Neural crest cell (in vitro differentiated cells): Measurements from ENCODE around the gene WDR27. TPM values are rescaled to one million over a fixed set of nuclear protein-coding genes. Genes with fewer than 3 reads are reported as not detected.

Source experiments
- DNase-seq: peaks from one replicate; pipeline ENCODE4 v3.0.0; 2021; ENCODE audit warnings: low read depth, mixed read lengths, low spot score
- H3K27ac Mint-ChIP-seq: one replicate; pipeline ENCODE4 v1.8.0; 2021; ENCODE audit warnings: mild to moderate bottlenecking, mixed read lengths; ENCODE audit not compliant: unreplicated experiment
- H3K27me3 Mint-ChIP-seq: 2 replicates; pipeline ENCODE4 v1.8.0; 2021; ENCODE audit warnings: low read depth, mild to moderate bottlenecking, mixed read lengths
- H3K36me3 Mint-ChIP-seq: 2 replicates; pipeline ENCODE4 v1.8.0; 2021; ENCODE audit warnings: low read depth, mild to moderate bottlenecking, mixed read lengths
- H3K4me1 Mint-ChIP-seq: 2 replicates; pipeline ENCODE4 v1.8.0; 2021; ENCODE audit warnings: mixed read lengths
- H3K4me3 Mint-ChIP-seq: one replicate; pipeline ENCODE4 v1.8.0; 2021; ENCODE audit warnings: mild to moderate bottlenecking, mixed read lengths
- H3K9me3 Mint-ChIP-seq: 2 replicates; pipeline ENCODE4 v1.8.0; 2021; ENCODE audit warnings: mixed read lengths
- total RNA-seq: library from RNA; stranded (reverse); gene quantifications from 2 replicates; pipeline ENCODE4 v1.2.1, GENCODE V29; 2021
- TF ChIP-seq, protein P1 (sequence below): fragments of 200-600 bp; sonication (generic); conservative IDR thresholded peaks from 2 replicates; pipeline ENCODE4 v1.5.0; 2021; ENCODE audit warnings: antibody characterized with exemption, mild to moderate bottlenecking

Gene WDR27
- total RNA-seq, 1 donor from 2014 or later, result 103 TPM

DNA sequence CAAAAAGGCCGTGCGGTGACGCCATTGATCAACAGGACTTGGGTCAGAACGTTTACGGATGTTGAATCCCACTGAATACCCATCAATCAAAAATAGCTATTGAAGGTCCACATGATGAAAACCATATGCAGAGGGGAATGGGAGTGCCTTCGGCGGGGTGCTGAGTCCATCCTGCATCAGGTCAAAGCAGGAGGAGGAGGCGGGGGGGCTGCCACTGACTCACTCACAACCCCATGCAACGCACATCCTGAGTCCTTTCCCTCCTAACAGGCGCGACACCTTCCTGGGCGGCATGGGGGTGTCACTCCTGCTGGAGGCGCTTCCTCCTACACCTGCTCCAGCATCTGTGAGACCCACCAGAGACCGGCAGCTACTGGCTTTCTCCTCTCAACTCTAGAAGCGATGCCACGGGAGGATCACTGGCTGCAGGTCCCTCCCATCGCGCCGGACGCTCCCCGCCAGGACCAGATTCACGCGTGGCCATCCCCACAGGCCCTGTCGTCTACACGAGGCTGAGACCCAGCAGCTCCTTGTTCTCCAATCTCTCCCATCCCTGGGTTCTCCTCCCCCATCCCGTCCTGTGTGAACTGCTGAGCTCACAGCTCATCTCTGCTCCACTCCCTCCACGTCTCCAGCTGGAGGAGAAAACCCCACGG, 277.6 kb downstream of the WDR27 start:
- H3K36me3 Mint-ChIP-seq, result peaks cover 12% of the 10 kb centered on the region
- H3K4me3 Mint-ChIP-seq, result no peak overlapping the region
- no peak for DNase-seq
- H3K9me3 Mint-ChIP-seq, result peaks cover 7% of the 10 kb centered on the region
- peaks cover 46% of the 10 kb centered on the region for H3K4me1 Mint-ChIP-seq
- no peak overlapping the region for H3K27ac Mint-ChIP-seq
- TF ChIP-seq, protein P1, sequence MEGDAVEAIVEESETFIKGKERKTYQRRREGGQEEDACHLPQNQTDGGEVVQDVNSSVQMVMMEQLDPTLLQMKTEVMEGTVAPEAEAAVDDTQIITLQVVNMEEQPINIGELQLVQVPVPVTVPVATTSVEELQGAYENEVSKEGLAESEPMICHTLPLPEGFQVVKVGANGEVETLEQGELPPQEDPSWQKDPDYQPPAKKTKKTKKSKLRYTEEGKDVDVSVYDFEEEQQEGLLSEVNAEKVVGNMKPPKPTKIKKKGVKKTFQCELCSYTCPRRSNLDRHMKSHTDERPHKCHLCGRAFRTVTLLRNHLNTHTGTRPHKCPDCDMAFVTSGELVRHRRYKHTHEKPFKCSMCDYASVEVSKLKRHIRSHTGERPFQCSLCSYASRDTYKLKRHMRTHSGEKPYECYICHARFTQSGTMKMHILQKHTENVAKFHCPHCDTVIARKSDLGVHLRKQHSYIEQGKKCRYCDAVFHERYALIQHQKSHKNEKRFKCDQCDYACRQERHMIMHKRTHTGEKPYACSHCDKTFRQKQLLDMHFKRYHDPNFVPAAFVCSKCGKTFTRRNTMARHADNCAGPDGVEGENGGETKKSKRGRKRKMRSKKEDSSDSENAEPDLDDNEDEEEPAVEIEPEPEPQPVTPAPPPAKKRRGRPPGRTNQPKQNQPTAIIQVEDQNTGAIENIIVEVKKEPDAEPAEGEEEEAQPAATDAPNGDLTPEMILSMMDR, result no peak
- no peaks in the 10 kb centered on the region for H3K27me3 Mint-ChIP-seq

DNA sequence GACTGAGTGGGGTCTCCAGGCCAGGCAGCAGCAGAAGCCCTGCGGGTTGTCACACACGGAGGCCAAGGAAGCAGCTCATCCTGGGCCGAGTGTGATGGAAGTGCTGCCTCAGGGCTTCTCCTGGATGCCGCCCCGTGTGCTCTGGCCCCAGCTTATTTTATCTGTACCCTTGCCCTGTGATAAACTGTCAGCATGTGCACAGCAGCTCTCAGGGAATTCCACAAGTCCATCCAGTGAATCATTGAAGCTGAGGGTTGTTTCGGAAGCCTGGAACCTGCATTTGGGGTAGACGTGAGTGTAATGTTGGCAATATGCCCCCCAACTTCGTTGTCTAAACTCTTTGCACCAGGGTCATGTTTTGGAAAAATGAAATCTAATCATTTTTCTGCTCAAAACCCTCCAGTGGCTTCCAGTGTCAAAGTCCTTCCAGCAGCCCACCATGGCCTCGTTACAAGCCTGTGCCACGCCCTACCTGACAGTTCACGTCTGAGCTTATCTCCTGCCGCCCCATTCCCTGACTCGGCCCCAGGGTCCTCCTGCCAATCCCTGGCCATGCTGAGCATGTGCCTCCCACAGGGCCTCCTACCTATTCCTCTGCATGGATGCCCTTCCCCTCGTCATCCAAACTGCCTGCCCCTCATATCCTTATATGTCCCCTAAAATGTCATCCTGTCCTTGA, 280.1 kb downstream of the WDR27 start:
- no peaks in the 10 kb centered on the region for H3K27me3 Mint-ChIP-seq
- H3K9me3 Mint-ChIP-seq, result peaks cover 10% of the 10 kb centered on the region
- DNase-seq, result no peak
- TF ChIP-seq, protein P1, result no peak
- peaks cover 12% of the 10 kb centered on the region for H3K36me3 Mint-ChIP-seq
- no peak overlapping the region for H3K4me3 Mint-ChIP-seq
- H3K4me1 Mint-ChIP-seq, result peaks cover 25% of the 10 kb centered on the region
- peak overlapping the region; percentile 58 for H3K27ac Mint-ChIP-seq

DNA sequence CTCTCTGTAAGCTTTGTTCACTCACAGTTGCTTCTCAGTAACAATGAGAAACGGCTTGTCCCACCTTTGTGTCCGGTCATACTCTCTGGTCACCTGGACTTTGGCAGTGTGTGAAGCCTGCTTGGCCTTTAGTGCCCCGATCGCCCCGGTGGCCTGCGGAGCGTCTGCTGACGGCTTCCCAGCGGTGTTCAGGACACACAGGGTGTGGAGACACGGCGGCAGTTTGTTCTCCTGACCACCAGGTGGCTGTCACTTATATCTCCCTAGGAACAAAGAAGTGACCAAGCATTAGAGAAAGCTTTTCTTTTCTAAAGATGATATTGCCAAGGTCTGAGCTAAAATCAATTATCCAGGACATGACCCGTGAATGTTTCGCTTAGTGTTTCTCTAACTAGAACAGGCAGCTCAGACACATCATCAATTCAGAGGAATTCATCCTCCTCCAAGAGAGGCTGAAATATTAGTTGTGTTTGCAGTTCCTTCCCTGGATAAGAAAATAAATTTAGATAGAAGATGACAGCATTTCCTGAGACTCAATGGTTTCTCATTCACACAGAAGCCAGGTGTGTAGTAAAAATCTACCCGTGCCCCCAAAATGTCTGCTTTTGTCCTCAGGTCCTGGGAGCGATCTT, 280.8 kb downstream of the WDR27 start:
- Mint-ChIP-seq H3K27me3 (no peaks in the 10 kb centered on the region), H3K27ac (no peak overlapping the region), H3K36me3 (peaks cover 12% of the 10 kb centered on the region), H3K4me3 (no peak overlapping the region), H3K4me1 (peaks cover 19% of the 10 kb centered on the region), H3K9me3 (peaks cover 12% of the 10 kb centered on the region)
- TF ChIP-seq, protein P1, result peak; percentile 69
- peak; percentile 34 for DNase-seq

DNA sequence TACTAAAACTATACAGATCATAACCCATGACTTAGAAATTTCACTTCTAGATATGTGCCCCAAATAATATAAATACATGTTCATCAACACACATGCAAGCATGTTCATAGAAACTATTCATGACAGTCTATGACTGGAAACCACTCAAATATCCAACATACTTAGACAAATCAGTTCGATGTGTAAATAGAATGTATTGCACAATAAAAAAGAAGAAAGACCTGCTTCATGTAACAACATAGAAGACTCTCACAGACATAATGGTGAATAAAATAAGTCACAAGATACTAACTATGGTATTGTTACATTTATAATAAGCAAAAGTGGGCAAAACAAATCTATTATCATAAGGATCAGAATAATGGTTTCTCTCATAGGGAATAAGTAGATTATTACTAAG, 284.7 kb downstream of the WDR27 start:
- H3K9me3 Mint-ChIP-seq, result peaks cover 26% of the 10 kb centered on the region
- H3K27ac Mint-ChIP-seq, result no peak overlapping the region
- TF ChIP-seq, protein P1, result no peak
- no peak for DNase-seq
- H3K4me1 Mint-ChIP-seq, result peaks cover 10% of the 10 kb centered on the region
- H3K36me3 Mint-ChIP-seq, result peaks cover 18% of the 10 kb centered on the region
- H3K4me3 Mint-ChIP-seq, result no peak overlapping the region
- H3K27me3 Mint-ChIP-seq, result no peaks in the 10 kb centered on the region

DNA sequence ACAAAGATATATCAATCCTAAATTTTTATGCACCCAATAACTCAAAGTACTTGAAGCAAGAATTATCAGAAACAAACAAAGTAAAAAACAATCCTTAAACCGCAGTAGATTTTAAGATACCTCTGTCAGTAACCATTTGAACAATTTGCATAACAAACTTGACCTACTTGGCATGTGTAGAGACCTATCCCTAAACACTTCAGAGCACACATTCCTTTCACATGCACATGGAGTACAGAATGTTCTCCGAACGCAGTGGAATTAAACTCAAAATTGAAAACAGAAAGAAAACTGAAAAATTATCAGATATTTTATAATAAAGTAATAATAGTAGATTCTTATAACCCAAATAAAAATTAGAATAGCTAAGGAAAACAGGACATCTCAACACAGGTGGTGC, 285.6 kb downstream of the WDR27 start:
- TF ChIP-seq, protein P1, result no peak
- no peak for DNase-seq
- peaks cover 17% of the 10 kb centered on the region for H3K36me3 Mint-ChIP-seq
- H3K27me3 Mint-ChIP-seq, result no peaks in the 10 kb centered on the region
- H3K27ac Mint-ChIP-seq, result no peak overlapping the region
- H3K4me3 Mint-ChIP-seq, result no peak overlapping the region
- peaks cover 26% of the 10 kb centered on the region for H3K9me3 Mint-ChIP-seq
- H3K4me1 Mint-ChIP-seq, result peaks cover 7% of the 10 kb centered on the region
